GM23248 (cell line): ENCODE results near the gene MC3R.

Experiments used
- EZH2 ChIP-seq: fragments of 200-600 bp; sonication (generic); IDR thresholded peaks from 2 replicates; pipeline ENCODE4 v1.6.1; 2018; ENCODE audit warnings: antibody characterized with exemption, mild to moderate bottlenecking; ENCODE audit not compliant: insufficient read depth, poor library complexity, severe bottlenecking
- EZH2phosphoT487 ChIP-seq: fragments of 200-600 bp; sonication (generic); IDR thresholded peaks from 2 replicates; pipeline ENCODE4 v1.6.1; 2018; ENCODE audit warnings: antibody characterized with exemption, moderate library complexity, mild to moderate bottlenecking, low read depth; ENCODE audit not compliant: insufficient read depth

GRCh38 chr20:56222201-56222600 lies 26.3 kb upstream of the MC3R start:
- no peak for TF ChIP-seq EZH2
- TF ChIP-seq EZH2phosphoT487: no peak
